SK-N-SH (cell line): ENCODE results near the gene SLC44A5.

Experiments
- EP300 ChIP-seq, 2 experiments: IDR thresholded peaks; 2 replicates each; pipeline versions ENCODE4 v1.4.0 to v1.6.1; 2012; ENCODE audit warnings: borderline replicate concordance in 1 of 2, low read depth in 1 of 2, low read length in 1 of 2
- SIN3A ChIP-seq: IDR thresholded peaks from 2 replicates; pipeline ENCODE4 v1.6.1; 2012; ENCODE audit warnings: low read depth, mild to moderate bottlenecking, low read length, moderate library complexity, borderline replicate concordance
- TF ChIP-seq, protein P1 (sequence below): fragments of 150-350 bp; IDR thresholded peaks from 2 replicates; pipeline ENCODE4 v1.6.1; 2016; ENCODE audit warnings: mild to moderate bottlenecking, low read depth, low read length
- TF ChIP-seq, protein P2 (sequence below): fragments of 200-600 bp; sonication (generic); IDR thresholded peaks from 2 replicates; pipeline ENCODE4 v1.6.1; 2017; ENCODE audit warnings: antibody characterized with exemption, mild to moderate bottlenecking, moderate library complexity

DNA sequence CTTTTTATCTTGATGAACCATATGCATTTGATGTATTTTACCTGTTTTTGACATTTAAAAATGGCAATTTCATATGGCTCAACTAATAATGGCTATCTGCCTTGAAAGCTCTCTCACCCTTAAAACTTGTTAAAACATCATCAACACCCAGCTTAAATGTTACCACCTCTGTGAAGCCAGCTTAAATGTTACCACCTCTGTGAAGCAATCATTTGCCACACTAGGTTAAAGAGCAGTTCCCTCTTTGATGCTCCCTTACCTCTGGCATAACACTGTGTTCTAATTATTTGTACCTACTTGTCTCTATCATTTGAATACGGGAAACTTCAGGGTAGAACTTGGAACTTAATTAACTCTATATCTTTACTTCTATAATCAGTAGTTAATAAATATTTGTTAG, 294.7 kb downstream of the SLC44A5 start:
- TF ChIP-seq, protein P1, sequence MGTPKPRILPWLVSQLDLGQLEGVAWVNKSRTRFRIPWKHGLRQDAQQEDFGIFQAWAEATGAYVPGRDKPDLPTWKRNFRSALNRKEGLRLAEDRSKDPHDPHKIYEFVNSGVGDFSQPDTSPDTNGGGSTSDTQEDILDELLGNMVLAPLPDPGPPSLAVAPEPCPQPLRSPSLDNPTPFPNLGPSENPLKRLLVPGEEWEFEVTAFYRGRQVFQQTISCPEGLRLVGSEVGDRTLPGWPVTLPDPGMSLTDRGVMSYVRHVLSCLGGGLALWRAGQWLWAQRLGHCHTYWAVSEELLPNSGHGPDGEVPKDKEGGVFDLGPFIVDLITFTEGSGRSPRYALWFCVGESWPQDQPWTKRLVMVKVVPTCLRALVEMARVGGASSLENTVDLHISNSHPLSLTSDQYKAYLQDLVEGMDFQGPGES = no peak
- TF ChIP-seq EP300 (IDR thresholded peaks at IDR 0.05; ENCODE audit: borderline replicate concordance in 1 of 2, low read depth in 1 of 2, low read length in 1 of 2) (no peak), SIN3A (no peak)
- TF ChIP-seq, protein P2, sequence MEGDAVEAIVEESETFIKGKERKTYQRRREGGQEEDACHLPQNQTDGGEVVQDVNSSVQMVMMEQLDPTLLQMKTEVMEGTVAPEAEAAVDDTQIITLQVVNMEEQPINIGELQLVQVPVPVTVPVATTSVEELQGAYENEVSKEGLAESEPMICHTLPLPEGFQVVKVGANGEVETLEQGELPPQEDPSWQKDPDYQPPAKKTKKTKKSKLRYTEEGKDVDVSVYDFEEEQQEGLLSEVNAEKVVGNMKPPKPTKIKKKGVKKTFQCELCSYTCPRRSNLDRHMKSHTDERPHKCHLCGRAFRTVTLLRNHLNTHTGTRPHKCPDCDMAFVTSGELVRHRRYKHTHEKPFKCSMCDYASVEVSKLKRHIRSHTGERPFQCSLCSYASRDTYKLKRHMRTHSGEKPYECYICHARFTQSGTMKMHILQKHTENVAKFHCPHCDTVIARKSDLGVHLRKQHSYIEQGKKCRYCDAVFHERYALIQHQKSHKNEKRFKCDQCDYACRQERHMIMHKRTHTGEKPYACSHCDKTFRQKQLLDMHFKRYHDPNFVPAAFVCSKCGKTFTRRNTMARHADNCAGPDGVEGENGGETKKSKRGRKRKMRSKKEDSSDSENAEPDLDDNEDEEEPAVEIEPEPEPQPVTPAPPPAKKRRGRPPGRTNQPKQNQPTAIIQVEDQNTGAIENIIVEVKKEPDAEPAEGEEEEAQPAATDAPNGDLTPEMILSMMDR = no peak
